NCI-H1436 treated with DMSO at 0.1 percent for 48 hours (cell line): ENCODE measurements around the gene ZMYM4.

Source experiments
- DNase-seq: peaks from one replicate; lab custom pipeline; 2025; lab: John Stamatoyannopoulos, UW

Gene ZMYM4

DNA sequence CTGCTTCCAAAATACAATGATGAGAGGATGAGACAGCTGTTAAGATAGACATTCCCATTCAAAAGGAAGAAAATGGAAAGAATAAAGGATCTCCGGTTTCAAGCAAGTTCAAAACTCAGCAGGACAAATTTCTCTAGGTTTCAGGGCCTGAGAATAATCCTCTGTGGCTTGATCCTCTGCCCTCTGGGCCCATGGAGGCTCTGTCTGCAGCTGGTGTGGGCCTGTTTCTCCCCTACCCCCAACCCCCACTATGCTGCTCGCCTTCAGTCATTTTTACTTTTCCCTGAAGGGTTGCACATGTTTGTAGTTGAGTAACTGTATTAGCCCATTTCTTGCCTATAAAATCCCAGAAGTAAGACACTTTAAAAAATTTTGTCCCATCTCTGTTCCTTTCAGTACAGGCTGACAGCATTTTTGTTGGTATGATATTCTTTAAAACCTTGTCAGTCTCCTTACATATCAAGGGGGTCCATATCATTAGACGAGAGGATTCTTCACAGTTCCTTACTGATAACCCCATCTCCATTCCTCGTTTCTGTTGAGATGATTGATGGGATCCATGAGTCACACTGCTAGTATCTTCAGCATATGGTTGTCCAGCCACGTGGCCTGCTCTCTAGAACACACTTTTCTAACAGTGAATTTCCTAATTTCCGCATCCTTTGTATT lies 10.5 kb downstream of the ZMYM4 start:
- no peak for DNase-seq

DNA sequence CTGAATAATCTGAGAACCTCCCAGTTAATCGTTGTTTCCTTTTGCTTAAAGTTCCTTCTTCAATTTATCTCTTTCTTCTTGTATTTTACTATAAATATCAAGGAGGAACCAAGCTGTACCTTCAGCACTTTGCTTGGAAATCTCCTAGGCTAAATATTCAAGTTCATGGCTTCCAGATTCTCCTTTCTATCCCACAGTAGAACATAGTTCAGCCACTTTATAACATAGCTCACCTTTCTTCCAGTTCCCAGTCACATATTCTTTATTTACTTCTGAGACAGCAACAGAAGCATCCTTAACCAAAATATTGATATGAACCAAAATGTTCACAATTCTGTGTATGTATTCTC lies 11.0 kb downstream of the ZMYM4 start:
- DNase-seq: no peak

DNA sequence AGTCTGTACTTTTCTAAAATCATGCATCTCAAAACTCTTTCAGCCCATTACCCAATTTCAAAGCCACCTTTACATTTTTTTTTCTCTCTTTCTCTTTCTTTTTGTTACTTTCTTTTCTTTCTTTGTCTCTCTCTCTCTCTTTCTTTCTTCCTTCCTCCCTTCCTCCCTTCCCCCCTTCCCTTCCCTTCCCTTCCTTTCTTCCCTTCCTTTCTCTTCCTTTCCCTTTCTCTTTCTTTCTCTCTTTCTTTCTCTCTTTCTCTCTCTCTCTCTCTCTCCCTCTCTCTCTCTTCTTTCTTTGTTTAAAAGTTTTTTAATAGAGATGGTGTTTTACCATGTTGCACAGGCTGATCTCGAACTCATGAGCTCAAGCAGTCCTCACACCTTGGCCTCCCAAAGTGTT lies 11.5 kb downstream of the ZMYM4 start:
- DNase-seq: no peak

DNA sequence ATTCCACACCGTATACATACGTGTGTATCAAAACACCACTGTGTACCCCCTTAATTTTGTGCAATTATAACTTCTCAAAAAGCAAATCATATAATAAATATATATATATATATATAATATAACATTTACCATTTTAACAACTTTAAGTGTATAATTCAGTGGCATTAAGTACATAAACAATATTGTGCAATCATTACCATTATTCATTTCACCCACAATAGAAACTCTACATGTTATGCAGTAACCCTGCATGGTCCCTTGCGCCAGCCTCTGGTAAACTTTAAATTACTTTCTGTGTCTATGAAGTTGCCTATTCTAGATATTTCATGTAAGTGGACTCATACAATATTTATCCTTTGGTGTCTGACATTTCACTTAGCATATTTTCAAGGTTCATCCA lies 13.1 kb downstream of the ZMYM4 start:
- no peak for DNase-seq

DNA sequence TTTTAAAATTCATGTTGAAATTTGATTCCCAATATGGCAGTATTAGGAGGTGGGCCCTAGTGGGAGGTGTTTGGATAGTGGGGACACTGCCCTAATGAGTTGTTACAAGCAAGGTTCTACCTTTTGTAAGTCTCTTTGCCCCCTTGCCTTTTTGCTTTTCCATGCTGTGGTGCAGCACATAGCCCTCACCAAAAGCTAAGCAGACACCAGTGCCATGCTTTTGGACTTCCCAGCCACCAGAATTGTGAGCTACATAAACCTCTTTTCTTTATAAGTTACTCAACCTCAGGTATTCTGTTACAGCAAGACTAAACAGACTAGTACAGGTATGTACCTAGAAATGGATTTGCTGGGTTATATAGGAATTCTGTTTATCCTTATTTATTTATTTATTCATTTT lies 13.7 kb downstream of the ZMYM4 start:
- no peak for DNase-seq

DNA sequence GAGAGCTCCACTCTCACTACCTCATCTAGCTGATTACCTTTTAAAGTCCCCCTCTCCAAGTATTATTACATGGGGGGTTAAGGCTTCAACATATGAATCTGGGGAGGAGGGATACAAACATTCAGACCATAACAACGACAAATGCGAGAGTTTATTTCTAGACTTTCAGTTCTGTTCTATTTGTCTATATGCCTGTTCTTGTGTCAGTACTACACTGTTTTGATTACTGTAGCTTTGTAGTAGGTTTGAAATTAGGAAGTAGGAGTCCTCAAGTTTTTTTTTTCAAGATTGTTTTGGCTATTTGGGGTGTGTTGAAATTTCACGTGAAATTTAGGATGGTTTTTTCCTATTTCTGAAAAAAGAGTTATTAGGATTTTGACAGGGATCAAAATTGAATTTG lies 16.3 kb downstream of the ZMYM4 start:
- no peak for DNase-seq

DNA sequence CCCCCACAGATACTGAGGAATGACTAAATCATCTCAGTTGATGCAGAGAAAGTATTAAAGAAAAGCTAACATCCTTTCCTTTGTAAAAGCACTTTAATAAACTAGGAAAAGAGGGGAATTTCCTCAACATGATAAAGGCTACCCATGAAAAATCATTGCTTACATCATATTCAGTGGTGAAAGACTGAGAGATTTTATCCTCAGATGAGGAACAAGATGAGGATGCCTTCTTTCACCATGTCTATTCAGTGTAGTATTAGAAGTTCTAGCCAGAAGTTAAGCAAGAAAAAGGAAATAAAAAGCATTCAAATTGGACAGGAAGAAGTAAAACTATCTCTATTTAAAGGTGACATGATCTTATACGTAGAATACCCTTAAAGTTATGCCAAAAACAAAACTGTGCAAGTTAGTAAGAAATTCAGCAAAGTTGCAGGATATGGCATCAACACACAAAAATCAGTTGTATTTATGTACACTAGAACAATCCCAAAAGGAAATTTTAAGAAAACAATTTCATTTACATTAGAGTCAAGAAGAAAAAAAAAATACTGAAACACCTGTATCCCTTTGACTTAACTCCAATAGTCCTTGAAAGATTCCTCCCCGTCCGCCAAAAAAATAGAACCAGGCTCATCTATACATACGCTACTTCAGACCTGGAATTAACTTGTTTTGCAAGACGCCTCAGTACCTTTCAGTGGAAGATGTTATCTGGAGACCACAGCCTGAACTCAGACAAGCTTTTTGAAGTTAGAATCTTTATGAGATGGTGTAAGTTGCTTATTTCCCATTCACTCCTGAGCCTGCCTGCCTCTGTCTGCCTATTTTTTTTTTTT lies 17.5 kb downstream of the ZMYM4 start:
- DNase-seq: no peak

DNA sequence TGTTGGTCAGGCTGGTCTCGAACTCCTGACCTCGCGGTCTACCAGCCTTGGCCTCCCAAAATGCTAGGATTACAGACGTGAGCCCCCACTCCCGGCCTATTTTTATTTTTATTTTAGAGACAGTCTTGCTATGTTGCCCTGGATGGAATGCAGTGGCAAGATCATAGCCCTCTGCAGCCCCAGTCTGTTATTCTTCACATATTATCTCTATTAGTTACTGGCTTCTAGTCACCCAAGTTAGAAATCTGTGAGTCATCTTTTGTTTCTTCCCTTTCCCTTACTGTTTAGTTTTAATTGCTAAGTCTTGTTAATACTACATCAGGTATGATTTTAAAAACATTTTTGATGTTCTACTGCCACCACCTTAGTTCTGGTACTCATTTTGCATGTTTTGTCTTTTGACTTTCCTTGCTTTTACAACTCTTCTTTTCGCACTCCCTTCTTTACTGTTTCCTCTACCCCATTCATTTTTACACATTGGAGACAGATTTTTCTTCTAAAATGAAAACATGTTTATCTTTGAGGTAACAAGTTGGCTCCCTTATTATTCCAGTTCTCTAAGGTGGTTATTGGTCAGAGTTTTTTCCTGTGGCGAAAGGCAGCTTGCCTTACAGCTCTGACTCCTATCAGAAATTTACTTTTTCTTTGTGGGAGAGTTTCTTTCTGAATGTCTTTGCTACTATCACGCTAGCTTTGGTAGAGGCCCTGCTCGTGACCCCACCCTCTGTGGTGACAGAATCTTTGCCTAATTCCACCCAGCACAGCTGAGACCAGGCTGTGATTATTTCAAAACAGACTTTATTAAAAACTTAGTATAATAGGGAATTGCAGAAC lies 19.5 kb downstream of the ZMYM4 start:
- no peak for DNase-seq

DNA sequence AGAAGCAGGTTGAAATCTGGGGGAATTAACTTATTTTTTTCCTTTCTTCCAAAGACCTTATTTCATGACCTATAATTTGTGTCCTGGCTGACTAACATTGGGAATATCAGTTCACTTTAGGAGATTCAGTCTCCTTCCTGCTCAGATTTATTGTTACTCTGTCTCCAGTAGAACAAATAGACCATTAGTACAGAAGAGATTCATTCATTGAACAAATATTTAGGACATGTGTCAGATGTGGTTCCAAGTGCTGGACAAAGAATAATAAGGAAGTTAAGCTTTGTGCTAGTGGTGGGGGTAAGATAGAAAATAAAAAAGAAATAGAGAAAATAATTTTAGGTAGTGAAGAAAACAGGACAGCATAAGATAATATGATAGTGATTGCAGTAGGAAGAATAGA lies 20.3 kb downstream of the ZMYM4 start:
- no peak for DNase-seq

DNA sequence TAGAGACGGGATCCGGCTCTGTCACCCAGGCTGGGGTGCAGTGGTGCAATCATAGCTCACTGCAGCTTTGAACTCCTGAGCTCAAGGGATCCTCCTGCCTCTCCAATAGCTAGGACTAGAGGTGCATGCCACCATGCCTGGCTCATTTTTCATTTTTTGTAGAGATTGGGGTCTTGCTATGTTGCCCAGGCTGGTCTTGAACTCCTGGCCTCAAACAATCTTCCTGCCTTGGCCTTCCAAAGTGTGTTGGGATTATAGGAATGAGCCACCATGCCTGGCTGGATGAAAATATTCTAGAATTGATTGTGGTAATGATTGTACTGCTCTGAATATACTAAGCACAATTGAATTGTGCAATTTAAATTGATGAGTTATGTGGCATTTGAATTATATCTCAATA lies 21.9 kb downstream of the ZMYM4 start:
- no peak for DNase-seq

DNA sequence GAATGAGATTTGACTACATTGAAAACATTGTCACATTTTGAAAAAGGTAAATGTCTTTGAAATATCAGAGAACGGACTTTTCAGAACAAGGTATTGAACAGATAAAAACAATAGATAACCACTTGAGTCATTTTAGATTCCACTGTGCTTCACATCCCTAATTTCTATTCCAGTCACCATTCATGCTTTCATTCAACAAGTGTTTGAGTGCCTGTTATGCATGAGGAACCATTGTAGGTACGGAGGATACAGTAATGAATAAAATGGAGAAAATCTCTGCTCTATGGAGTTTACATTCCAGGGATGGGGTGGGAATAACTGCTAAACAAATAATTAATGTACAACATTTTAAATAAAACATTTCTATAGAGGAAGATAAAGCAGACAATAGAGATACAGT lies 26.3 kb downstream of the ZMYM4 start:
- DNase-seq: no peak

DNA sequence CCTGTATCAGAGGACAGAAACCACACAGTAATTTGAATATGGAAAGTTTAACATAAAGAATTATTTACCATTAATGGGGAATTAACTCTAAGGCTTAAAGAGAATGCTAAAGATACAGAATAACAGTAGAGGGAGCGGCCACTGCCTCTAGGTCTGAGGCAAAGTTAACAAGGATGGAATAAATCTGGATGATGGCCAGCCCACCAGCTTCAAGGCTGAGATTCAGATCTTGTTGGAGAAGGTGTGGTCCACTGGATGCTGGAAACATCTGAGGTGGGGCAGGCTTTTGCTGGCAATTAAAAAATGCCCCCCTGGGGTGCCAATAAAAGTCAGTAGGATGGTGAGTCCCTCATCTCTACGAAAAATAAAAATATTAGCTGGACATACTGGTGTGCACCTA lies 29.4 kb downstream of the ZMYM4 start:
- no peak for DNase-seq

DNA sequence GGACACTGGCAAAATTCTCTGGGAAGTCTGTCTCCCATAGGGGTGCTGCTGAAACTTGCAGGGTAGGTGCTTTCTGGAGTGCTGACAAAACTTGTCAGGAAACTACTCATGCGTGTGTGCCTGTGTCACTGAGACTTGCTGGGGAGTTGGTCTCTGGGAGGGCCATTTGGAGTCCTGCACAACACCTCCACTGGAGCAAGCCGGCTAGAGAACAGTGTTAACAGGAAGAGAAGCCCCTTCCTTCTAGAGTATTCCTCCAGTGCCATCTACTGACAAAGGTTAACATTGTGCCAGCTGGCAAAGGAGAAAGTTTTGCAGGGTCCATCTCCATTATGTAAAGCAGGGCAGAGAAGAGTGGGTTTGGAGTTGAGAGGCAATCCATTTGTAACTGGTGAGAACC lies 30.0 kb downstream of the ZMYM4 start:
- no peak for DNase-seq

DNA sequence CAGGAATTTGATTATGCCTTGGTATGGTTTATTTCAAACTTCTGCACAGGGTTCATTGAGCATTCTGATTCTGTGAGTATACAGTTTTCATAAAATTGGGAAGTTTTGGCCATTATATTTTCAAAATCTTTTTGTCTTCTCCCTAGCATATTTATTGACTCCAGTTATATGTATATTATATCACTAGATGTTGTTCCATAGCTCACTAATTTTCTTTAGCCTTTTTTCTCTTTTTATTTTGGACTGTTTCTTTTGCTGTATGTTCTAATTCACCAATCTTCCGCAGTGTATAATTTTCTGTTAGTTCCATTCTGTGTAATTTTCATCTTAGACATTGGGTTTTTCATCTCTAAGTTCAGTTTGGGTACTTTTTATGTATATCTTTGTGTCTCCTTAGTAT lies 31.9 kb downstream of the ZMYM4 start:
- no peak for DNase-seq

DNA sequence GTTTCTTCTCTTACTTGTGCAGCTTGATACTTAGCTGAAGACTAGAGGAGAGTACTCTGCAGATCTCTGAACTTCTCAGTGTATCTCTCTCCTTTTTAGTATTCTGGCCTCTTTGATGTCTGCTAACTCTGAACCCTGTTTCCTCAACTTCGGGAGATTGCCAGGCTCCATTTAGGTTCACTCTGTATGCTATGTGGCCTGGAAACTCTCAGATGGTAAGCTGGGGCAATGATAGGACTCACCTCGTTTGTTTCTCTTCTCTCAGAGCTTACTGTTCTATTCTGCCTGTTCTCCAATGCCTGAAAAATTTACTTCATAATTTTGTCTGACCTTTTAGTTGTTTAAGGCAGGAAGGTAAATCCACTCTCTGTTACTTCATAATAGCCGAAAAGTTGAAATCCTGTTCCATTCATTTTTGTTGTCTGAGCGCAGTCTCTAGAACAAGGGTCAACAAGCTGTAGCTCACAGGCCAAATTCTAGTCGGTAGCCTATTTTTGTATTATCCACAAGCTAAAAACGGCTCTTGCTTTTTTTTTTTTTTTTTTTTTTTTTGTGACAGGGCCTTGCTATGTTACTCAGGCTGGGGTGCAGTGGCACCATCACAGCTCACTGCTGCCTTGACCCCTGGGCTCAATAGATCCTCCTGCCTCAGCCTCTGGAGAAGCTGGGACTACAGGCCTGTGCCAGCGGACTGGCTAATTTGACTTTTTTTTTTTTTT lies 33.3 kb downstream of the ZMYM4 start:
- no peak for DNase-seq

DNA sequence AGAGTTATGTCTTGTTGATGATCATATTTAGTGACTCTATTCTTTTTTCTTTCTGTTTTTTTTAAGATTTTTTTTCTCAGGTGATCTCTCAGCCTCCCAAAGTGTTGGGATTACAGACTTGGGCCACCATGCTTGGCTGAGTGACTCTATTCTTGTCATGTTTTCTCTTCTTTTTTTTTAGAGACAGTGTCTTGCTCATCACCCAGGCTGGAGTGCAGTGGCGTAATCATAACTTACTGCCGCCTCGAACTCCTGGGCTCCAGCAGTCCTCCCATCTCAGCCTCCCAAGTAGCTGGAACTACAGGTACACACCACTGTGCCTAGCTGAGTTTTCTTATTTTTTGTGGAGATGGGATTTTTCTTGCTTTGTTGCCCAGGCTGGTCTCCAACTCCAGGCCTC lies 36.9 kb downstream of the ZMYM4 start:
- DNase-seq: no peak

DNA sequence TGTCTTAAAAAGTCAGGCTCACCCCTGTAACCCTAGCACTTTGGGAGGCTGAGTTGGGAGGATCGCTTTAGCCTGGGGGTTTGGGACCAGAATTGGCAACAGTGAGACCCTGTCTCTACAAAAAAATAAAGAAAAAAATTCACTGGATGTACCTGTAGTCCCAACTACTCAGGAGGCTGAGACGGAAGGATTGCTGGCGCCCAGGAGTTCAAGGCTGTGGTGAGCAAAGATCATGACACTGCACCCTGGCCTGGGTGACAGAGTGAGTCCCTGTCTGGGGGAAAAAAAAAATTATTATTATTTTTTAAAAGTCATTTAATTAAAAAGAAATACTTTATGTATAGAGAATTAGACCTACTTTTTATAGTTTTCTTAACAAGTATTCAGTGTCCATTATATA lies 47.1 kb downstream of the ZMYM4 start:
- DNase-seq: no peak

DNA sequence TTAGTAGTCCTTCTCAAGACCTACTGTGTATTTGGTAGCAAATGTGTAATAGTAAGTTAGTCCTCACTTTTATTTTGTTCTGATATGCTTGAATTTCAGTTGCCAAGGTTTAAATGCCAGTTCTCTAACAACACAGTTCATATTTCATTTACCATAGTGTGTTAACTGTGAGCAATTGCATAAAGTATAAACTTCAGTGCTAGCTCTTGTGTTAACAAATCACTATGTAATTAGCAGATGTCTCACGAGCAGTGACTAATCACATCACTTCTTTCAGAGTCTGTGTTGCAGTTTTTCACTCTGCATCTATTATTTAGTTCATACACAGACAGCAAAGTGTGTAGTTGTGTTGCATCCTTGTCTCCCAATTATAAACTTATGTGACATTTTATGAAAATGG lies 47.8 kb downstream of the ZMYM4 start:
- no peak for DNase-seq

DNA sequence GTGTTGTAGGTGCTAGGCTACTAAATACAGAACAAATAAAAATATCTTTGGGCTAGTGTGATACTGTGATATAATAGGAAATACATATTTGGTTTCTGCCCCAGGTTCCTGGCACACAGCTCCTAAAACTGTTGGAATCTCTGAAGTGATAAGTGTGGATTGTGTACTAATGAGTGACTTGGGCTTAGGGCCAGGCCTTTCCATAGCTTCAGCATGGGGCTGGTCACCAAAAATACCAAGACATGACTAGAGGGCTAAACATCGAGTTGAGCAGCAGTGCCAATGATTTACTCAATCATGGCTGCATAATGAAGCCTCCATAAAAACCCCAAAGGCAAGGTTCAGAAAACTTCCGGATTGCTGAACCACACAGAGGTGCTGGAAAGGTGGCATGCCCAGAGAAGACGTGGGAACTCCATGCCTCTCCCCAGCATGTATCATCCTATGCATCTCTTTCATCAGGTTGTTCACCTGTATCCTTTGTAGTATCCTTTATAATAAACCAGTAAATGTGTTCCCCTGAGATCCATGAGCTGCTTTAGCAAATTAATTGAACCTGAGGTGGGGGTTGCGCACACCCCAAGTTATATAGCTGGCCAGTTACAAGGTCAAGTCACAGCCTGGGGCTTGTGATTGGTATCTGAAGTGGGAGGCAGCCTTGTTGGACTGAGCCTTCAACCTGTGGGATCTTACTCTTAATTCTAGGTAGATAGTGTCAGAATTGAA lies 51.6 kb downstream of the ZMYM4 start:
- no peak for DNase-seq

DNA sequence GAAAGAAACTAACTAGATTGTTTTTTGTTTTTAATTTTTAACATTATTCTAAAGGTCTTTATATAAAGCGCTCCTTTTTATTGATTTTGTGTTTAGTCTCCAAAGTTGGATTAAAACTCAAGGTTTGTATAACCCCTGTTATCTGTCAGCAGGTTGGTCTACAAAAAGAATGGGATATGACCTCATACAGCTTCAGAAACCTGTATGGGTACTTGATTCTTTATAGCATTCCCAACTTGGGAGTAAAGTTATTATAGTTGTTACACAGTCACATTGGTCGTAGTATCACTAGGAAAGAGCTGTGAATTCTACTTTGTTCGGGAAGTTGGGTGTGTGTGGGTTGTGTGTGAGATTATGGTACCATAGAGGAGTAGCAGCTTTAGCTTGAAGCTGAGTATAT lies 52.4 kb downstream of the ZMYM4 start:
- DNase-seq: no peak

DNA sequence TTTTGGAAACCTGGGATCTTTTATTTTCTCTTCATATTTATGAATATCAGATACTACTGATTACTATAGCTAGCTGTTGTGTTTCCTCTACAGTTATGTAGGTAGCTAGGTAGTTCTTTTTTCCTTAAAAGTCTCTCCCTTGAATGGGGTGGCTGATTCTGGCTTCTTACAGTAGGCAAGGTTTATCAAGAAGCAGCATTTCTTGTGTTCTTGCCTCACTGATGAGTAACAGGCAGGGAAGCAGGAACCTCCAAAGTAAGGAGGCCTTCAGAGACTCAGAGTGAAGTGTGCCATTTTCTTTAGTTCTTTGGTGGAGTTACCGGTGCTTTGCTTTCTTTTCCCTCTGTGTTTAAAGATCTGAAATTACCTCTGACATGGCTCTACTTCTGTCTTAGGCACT lies 56.0 kb downstream of the ZMYM4 start:
- DNase-seq: no peak
